ENCODE results near the gene PHLPP1.
A peak's percentile ranks its signal among the peaks of the same experiment; 100 is the strongest.

The PHLPP1 gene

GRCh38 chr18:62952807-62953206, 237.5 kb downstream of the PHLPP1 start:
- DNase-seq: no peak

- DNase-seq: no peak
These were observed 238.3 kb downstream of the PHLPP1 start for GRCh38 chr18:62953663-62954062.

DNA sequence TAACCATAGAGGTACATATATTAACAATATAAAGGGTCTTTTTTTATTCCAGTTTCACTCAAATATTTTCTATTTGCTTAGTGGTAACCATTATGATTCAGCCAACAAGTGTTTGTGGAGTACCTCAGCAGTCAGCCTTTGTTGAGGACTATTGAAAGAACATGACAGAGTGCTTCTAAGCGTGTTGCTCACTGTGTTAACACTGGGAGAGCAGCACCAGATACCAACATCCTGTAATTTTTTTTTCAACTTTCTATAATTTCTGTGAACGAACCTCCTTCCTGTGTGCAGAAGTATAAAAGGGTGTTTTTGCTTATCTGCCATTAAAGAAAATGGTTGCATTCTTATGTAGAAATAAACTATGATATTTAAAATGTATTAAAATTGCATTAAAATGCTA, 239.0 kb downstream of the PHLPP1 start:
- DNase-seq: peak in 1 of 5 donors; percentile 33

DNA sequence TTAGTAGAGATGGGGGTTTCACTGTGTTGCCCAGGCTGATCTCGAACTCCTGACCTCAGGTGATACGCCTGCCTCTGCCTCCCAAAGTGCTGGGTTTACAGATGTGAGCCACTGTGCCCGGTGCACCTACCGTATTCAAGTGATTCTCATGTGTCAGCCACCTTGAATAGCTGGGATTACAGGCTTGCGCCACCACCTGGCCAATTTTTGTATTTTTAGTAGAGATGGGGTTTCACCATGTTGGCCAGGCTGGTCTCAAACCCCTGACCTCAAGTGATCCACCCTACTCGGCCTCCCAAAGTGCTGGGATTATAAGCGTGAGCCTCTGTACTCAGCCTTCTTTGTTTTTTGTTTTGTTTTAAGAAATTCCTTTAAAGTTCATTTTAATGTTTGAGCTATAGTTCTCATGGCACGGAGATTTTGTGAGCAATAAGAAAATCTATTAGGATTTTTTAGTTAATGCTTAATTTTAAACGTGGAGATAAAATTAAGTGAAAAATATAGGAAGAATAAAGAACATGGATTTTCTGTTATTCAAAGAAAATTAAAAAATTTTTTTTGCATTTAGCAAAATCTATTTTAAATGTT, 242.6 kb downstream of the PHLPP1 start:
- peak in 2 of 5 donors; percentile 19 to 56 for DNase-seq

DNA sequence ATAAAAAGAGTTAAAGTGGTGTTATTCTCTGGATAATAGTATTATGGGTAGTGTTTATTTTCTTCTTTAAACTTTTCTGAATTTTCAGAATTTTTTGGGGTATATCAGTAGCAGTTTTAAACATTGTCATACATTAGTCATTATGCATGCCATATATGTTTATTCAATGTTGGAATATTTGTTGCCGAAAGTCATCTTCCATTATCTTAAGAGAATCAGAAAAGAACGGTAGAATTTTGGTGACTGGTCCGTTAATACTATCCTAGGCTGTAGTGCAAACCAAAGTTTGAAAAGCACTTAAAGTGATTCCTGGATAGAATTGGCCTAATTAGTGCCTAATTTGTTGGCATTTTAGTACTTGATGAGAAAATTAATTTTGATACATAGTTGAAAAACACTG, 244.1 kb downstream of the PHLPP1 start:
- no peak for DNase-seq

GRCh38 chr18:62963507-62963906, 248.2 kb downstream of the PHLPP1 start:
- DNase-seq: no peak

DNA sequence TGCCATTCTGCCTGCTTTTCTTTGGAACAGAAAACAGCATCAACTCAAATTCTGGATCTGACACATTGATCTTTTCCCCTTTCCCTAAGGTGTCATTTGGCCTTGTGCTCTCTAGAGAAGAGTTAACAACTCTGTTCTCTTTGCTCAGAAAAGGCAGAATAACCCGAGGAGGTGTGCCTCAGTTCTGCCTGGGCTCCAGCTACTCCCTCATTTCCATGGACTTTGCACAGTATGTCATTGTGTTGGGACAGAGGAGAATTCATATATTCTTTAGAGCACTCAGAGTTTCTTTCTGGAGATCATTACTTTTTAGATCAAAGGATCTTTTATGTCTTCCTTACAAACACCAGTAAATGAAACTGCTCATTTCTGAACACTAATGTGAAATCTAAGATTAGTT, 249.1 kb downstream of the PHLPP1 start:
- no peak for DNase-seq

GRCh38 chr18:62967089-62967488, 251.7 kb downstream of the PHLPP1 start:
- no peak for DNase-seq

DNA sequence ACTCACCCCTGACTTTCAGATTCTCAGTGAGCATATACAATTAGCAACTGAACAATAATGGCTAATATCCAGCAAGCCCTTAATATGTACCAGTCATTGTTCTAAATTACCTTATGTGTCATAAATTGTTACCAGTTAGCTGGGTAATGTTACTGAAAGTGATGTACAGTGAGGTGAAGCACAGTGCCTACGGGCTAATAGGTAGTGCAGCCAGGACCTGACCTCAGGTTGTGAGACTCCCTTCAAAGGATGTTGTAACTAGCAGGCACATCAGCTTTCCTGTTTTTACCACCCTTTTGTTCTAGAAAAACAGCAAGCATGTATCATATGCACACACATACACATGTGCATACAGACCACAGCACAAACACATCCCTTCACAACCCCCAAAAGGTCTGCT, 258.3 kb downstream of the PHLPP1 start:
- DNase-seq: no peak

GRCh38 chr18:62974388-62974787, 259.0 kb downstream of the PHLPP1 start:
- DNase-seq: no peak

- no peak for DNase-seq
These were observed 259.8 kb downstream of the PHLPP1 start for GRCh38 chr18:62974928-62975675.

DNA sequence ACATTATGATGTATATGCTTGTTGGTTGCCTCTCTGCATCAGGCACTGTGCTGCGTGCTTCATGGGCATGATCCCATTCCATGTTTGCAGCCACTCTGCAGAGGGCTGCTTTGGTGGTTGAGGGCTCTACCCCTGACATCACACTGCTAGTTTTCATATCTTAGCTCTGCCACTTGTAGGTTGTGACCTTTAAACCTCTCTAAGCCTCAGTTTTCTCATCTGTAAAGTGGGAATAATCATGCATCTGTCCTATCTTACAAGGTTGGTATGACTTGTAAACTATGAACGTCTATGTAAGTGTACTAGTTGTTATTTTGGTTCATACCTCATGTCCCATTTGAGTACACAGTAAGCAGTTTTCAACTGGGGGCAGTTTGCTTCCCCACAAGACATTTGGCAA, 260.4 kb downstream of the PHLPP1 start:
- no peak for DNase-seq

DNA sequence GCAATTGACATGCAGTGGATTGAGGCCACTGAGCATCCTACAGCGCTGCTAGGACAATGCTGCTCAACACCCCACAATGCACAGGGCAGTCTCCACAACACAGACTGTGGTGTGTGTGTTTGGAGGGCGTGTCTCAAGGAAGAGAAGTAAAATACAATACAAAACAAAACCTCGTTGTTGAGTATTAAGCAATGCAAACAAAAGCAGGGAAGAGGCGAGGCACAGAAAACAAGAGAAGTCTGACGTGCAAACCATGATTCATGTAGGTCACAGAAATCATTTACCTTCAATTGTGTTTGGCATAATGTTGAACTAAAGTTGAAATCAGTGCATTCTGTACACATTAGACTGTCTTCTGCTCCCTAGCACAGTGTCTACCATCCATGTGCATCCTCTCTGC, 260.9 kb downstream of the PHLPP1 start:
- DNase-seq: no peak

DNA sequence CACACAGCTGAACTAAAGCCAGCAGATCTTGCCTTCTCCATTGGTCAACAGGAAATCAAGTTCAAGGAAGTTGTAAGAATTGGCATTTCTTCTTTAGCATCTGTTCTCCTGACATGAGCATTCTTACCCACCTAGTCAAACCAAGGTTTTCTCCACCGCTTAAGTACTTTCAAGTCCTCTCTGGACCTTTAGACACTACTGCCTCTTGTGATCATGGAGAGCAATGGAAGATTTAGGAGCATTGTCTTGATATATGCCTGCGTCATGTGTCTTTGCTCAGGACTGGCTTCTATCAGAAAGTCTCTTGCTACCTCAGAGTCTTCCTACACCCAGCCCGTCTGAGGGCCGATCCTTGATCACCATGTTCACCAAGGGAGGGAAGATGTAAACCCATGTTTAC, 262.2 kb downstream of the PHLPP1 start:
- DNase-seq: no peak

- no peak for DNase-seq
These were observed 263.1 kb downstream of the PHLPP1 start for GRCh38 chr18:62978251-62979049.

DNA sequence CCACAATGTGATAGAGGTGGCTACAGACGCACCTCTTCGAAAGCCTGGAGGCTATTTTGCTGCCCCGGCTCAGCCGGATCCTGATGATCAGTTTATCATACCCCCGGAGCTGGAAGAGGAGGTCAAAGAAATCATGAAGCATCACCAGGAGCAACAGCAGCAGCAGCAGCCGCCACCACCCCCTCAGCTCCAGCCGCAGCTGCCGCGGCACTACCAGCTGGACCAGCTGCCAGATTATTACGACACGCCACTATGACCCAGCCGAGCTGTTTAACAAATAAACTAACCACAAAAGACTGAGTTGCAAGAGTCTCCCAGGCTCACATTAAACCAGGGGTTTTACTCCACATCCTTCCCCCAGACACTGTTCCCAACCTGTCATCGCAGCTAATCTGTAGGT, 263.8 kb downstream of the PHLPP1 start:
- no peak for DNase-seq

DNA sequence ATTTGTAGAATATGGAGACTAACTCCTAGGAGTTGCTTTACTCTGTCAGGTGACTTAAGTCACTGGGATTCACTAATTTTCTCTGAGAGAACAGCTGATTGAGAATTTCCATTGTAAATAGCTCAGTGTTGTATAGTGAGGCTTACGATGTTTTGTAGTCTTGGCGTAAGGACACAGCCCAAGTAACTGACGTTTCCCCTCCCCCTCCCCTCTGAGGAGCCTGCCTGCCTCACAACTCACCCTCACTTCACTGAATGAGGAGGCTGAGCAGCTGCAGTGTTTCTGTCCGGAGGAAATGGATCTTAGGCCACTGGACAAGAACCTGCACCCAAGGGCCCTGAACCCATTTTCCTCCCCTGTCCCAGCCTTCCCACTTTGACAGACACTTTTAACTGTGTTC, 264.6 kb downstream of the PHLPP1 start:
- DNase-seq: no peak

DNA sequence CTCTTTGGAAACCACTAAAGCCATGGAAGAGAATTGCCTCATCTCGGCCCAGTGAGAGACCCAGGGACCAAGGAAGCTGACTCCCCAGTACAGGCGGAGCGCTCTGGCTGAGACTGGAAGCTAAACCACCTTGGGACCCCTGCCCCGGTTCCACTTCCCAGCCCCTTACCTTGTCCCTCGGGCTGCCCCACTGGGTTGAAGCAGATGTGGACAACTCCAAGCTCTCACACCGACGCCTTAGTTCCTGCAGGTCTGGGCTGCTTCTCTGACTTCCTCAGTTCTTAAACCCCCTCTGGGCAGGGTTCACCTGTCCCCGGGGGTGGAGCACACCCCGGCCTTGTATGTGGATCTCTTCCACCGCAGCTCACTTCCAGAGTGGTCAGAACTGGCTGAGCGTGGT, 266.2 kb downstream of the PHLPP1 start:
- no peak for DNase-seq

DNA sequence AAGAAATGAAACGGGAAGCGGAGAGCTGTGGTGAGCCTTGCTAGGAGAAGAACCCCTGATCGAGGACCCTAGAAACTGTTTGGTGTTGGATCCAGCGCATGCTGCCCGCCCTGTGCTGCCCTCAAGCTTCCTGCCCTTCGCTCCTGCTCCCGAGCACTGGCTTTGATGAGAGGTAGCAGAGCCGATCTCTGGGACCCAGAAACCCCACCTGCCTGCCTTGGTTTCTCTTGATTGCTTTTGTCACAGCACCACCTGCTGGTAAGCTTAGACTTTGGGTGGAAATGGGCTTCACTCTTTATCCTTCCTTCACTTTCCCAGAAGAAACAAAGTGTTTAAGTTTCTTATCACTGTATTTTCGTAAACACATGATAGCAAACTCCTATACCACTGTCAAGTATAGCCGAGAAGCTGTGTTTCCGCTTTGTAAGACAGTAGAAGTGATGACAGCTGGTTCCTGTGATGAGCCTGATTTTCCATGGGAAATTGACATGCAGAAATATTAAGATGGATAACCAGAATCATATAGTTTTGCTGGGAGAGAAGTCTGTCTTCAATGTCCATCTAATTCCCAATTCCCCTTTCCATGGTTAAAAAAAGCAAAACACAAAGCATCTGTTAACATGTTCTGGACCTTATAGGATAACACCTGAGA, 267.4 kb downstream of the PHLPP1 start:
- DNase-seq: peak in 3 of 5 donors; percentile 18 to 55 (median 39)

DNA sequence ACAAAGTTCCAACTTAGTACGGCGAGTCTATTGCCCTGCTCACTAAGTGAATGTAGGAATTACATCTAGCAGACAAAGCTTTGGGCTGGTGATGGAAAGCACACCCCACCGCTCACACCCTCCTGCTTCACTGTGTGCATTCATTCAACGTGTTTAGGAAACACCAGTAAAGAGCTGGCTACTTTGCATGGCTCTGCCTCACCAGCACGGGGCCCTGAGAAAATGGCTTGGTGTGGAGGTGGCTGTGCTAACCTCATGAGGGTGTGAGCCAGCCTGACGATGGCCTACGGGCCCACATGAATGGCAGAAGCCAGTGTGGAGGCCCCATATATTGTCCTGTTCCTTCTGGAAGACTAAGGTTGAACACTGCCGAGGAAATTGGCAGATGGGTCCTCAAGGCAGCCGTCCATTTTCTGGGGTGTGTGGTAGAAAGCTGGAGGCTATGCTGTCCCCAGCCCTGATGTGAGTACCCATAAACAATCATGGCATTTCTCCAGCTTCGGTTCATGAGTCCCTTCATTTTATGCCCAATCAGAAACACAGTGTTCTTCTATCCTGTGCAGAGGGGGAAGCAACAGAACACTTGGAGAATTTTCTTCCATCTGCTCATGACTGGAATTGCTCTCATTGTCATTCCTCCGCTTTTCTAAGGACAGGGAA, 269.4 kb downstream of the PHLPP1 start:
- no peak for DNase-seq

DNA sequence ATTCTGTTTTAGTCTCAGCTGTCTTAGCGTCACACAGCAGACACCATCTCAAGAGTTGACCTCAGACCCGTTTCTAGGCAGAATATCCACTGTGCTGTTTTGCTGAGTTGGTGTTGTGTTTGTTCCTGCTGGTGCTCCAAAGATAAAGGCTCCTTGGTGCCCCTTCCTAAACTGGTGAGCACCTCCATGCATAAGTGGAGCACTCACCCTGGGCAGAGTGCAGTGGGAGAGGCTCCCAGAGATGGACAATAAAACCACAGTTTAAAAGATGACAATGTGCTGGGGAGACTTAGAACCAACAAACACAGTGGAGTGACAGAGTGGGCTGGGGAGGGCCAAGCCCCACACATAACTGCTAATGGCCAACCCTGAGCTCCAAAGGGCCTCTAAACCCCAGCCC, 271.1 kb downstream of the PHLPP1 start:
- no peak for DNase-seq

GRCh38 chr18:62987055-62987830, 271.9 kb downstream of the PHLPP1 start:
- DNase-seq: no peak
